OCI-LY3 (cell line): ENCODE measurements around the gene CHMP4B.

Source experiments
- EZH2phosphoT487 ChIP-seq: fragments of 200-600 bp; shearing (Covaris generic); IDR thresholded peaks from 2 replicates; pipeline ENCODE4 v1.6.1; 2018; ENCODE audit warnings: antibody characterized with exemption, mixed run types, low read depth
- TF ChIP-seq, protein P1 (sequence below): fragments of 200-600, 300-600 bp; sonication (generic); IDR thresholded peaks from 2 replicates; pipeline ENCODE4 v1.5.1; 2014; ENCODE audit warnings: antibody characterized with exemption, low read length, low read depth

DNA sequence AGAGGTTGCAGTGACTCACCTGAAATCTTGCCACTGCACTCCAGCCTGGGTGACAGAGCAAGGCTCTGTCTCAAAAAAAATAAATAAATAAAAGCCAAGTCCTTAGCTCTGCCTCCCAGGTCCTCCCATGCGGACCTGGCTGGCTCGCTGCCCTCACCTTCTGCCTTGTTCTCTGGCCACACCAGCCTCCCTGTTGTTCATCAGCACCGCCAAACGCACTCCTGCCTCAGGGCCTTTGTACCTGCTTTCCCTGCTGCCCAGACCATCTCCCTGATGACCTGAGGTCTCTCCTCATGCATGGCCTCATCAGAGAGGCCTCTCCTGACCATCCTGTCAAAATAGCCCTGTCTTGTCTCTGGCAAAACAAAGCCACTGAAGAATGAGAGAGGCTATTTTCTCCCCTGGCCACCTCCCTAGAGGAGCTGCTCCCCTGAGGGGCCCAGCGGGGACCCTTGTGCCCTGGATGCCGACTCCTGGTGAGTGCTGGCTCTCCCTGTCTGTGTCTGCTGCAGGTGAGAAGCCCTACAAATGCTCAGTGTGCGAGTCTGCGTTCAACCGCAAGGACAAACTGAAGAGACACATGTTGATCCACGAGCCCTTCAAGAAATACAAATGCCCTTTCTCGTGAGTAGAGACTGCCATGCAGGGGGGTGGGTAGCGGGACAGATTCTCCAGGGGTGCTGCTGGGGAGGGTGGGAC is 22.6 kb upstream of the CHMP4B start:
- TF ChIP-seq, protein P1, sequence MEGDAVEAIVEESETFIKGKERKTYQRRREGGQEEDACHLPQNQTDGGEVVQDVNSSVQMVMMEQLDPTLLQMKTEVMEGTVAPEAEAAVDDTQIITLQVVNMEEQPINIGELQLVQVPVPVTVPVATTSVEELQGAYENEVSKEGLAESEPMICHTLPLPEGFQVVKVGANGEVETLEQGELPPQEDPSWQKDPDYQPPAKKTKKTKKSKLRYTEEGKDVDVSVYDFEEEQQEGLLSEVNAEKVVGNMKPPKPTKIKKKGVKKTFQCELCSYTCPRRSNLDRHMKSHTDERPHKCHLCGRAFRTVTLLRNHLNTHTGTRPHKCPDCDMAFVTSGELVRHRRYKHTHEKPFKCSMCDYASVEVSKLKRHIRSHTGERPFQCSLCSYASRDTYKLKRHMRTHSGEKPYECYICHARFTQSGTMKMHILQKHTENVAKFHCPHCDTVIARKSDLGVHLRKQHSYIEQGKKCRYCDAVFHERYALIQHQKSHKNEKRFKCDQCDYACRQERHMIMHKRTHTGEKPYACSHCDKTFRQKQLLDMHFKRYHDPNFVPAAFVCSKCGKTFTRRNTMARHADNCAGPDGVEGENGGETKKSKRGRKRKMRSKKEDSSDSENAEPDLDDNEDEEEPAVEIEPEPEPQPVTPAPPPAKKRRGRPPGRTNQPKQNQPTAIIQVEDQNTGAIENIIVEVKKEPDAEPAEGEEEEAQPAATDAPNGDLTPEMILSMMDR = no peak
- TF ChIP-seq EZH2phosphoT487 = no peak
